GM12878 (cell line): Measurements from ENCODE around the gene LRCH4. TPM values are rescaled to one million over a fixed set of nuclear protein-coding genes. Genes with fewer than 3 reads are reported as not detected.
"Not testable (repeated sequence)": the region's sequence is repeated elsewhere in the genome, so short reads cannot be mapped to it uniquely, and the experiment has no call there.

Experiments used
- ATAC-seq: fragments of 200-7000 bp; cut with Tn5 transposase; 3 replicates; pipeline ENCODE4 v1.9.1; 2020; ENCODE audit warnings: mild to moderate bottlenecking, moderate library complexity
- BruUV-seq: library from RNA; stranded (reverse); fragments of 400-500 nt; replicated peaks from 2 replicates; lab custom pipeline; 2021; lab: Mats Ljungman, UMichigan
- CTCF ChIA-PET: fragments of 300-600 bp; sonication (Branson Sonifier 250); formaldehyde crosslinking; extraction: SDS; loops from one replicate; lab custom pipeline; 2021; ENCODE audit warnings: inconsistent platforms; lab: Yijun Ruan, JAX
- POLR2A ChIA-PET: fragments of 350-600 bp; formaldehyde crosslinking; extraction: SDS; loops from one replicate; lab custom pipeline; 2021; ENCODE audit warnings: inconsistent platforms; lab: Charles Lee
- RAD21 ChIA-PET: fragments of 300-600 bp; sonication (Branson Sonifier 250); formaldehyde crosslinking; loops from one replicate; lab custom pipeline; 2023; ENCODE audit warnings: antibody characterized with exemption; ENCODE audit not compliant: unreplicated experiment; lab: Charles Lee
- SMC1A ChIA-PET: fragments of 300-600 bp; sonication (Branson Sonifier 250); formaldehyde crosslinking; loops from one replicate; lab custom pipeline; 2023; ENCODE audit not compliant: unreplicated experiment, uncharacterized antibody; lab: Charles Lee
- DNase-seq: peaks from one replicate; pipeline ENCODE4 v3.0.0-alpha.2; 2011; ENCODE audit warnings: low read depth, low spot score
- FAIRE-seq: peaks from 3 replicates; lab custom pipeline; 2011; peaks lifted over from hg19 to GRCh38; lab: Jason Lieb, UNC
- H2AFZ ChIP-seq: 2 replicates; pipeline ENCODE4 v1.6.0; 2011; ENCODE audit warnings: low read depth, low read length, control low read depth; ENCODE audit not compliant: control insufficient read depth
- H3K27ac ChIP-seq: 2 replicates; pipeline ENCODE4 v1.5.1; 2011; ENCODE audit warnings: control low read depth; ENCODE audit not compliant: control insufficient read depth, insufficient read depth
- H3K27me3 ChIP-seq, 2 experiments: replicated peaks in 1 of 2; 2 replicates each; pipeline versions ENCODE4 v1.6.0 to v1.6.1; 2011; ENCODE audit warnings: low read length in 1 of 2; ENCODE audit not compliant: control insufficient read depth in 2 of 2, insufficient read depth in 2 of 2
- H3K36me3 ChIP-seq, 2 experiments: 2 replicates each; pipeline ENCODE4 v1.5.1; 2011; ENCODE audit warnings: low read length in 1 of 2; ENCODE audit not compliant: control insufficient read depth in 2 of 2, insufficient read depth in 2 of 2
- H3K4me1 ChIP-seq: 2 replicates; pipeline ENCODE4 v1.6.1; 2011; ENCODE audit warnings: mild to moderate bottlenecking, low read length, moderate library complexity, mixed read lengths; ENCODE audit not compliant: control insufficient read depth, insufficient read depth
- H3K4me2 ChIP-seq: 2 replicates; pipeline ENCODE4 v1.6.0; 2011; ENCODE audit warnings: control low read depth; ENCODE audit not compliant: control insufficient read depth, insufficient read depth
- H3K4me3 ChIP-seq: fragments of 200-600 bp; sonication (generic); 2 replicates; pipeline ENCODE4 v1.5.1; 2016
- H3K79me2 ChIP-seq: 2 replicates; pipeline ENCODE4 v1.6.0; 2011; ENCODE audit warnings: low read length; ENCODE audit not compliant: control insufficient read depth, insufficient read depth
- H3K9ac ChIP-seq: 2 replicates; pipeline ENCODE4 v1.8.0; 2011; ENCODE audit warnings: low read length, control low read depth, mixed read lengths; ENCODE audit not compliant: control insufficient read depth, insufficient read depth
- H3K9me3 ChIP-seq: replicated peaks from 3 replicates; pipeline ENCODE4 v1.5.1; 2011; ENCODE audit warnings: mild to moderate bottlenecking, low read length; ENCODE audit not compliant: control insufficient read depth, insufficient read depth
- H4K20me1 ChIP-seq: 2 replicates; pipeline ENCODE4 v1.6.0; 2011; ENCODE audit not compliant: control insufficient read depth, insufficient read depth
- MLLT1 ChIP-seq: fragments of 450-650 bp; IDR thresholded peaks from 2 replicates; pipeline ENCODE4 v1.6.1; 2016; ENCODE audit warnings: mild to moderate bottlenecking
- WGBS: methylation state at CpG from one replicate; pipeline ENCODE4 v1.1.6; 2016; ENCODE audit warnings: low lambda C conversion rate; ENCODE audit not compliant: insufficient replicate concordance, insufficient coverage; ENCODE audit errors: missing lambda C conversion rate; 5-methylcytosine and 5-hydroxymethylcytosine counted together
- in situ Hi-C: fragments of 300-500 bp; cut with MboI; formaldehyde crosslinking; loops from 9 replicates; pipeline ENCODE4 v1.14.3; 2018; ENCODE audit warnings: mixed read lengths
- intact Hi-C: fragments of 100-400 bp; cut with micrococcal nuclease; formaldehyde crosslinking; loops from one replicate; pipeline ENCODE4 v1.14.2; 2022; ENCODE audit not compliant: unreplicated experiment
- polyA plus RNA-seq, 11 experiments: library from polyadenylated mRNA; depleted of rRNA in 4 of 11; unstranded in 6 of 11; stranded (reverse) in 5 of 11; fragments of >200 nt; fragmentation: Nextera tagmentation in 4 of 11; fragmentation: Illumina TruSeq in 1 of 11; extraction: Ambion mirVana in 4 of 11; extraction: Trizol in 1 of 11; gene quantifications; 1 replicate in 1 of 11; 2 replicates in 10 of 11; pipeline versions ENCODE4 v1.2.1 to v1.2.3, GENCODE V29; 2011 to 2016; ENCODE audit warnings: inconsistent platforms in 2 of 11, missing spikeins in 2 of 11, low read depth in 1 of 11
- total RNA-seq, 4 experiments: library from RNA; depleted of rRNA in 3 of 4; stranded (reverse); fragments of >200 nt in 3 of 4; fragmentation: Illumina TruSeq in 1 of 4; extraction: Trizol in 1 of 4; gene quantifications; 2 replicates each; pipeline versions ENCODE4 v1.2.1 to v1.2.3, GENCODE V29; 2013 to 2021

The LRCH4 gene
- total and polyA plus RNA-seq, 10 of the 15 experiments (the other 5 are each of a cell fraction or from before 2014, with no cell fraction given), result 0.58 to 96.7 (median 28.4) TPM

- FAIRE-seq, H3K9me3 ChIP-seq, H4K20me1 ChIP-seq, ATAC-seq, BruUV-seq, H3K36me3 ChIP-seq, H3K27me3 ChIP-seq, DNase-seq, H2AFZ ChIP-seq, in situ Hi-C loops: not testable (repeated sequence)
- Histone ChIP-seq H3K4me2 (peak overlapping the region; percentile 99), H3K4me3 (peak overlapping the region; percentile 85), H3K9ac (peak overlapping the region; percentile 52), H3K4me1 (peaks cover 37% of the 10 kb centered on the region), H3K79me2 (peaks cover 65% of the 10 kb centered on the region), H3K27ac (peak overlapping the region; percentile 99)
- ChIA-PET RAD21 (interaction anchor here (0.6 to 11.5 kb wide), 6 partner anchors 19 to 402 kb away, joined by 4 to 90 read pairs (median 8); partner anchors contain the start of genes FBXO24, LRCH4 and TSC22D4), CTCF (interaction anchor here (0.6 to 2.6 kb wide), 11 partner anchors 9 to 83 kb away, joined by 3 to 36 read pairs (median 5); partner anchors contain the start of gene FBXO24), SMC1A (interaction anchor here (1.1 to 10.6 kb wide), 7 partner anchors 13 to 64 kb away, joined by 3 to 127 read pairs (median 10); partner anchors contain the start of genes FBXO24 and TSC22D4), POLR2A (interaction anchor here (0.6 to 5.7 kb wide), 4 partner anchors 10 to 62 kb away, joined by 3 to 28 read pairs (median 10); partner anchors contain the start of genes FBXO24, LRCH4 and TSC22D4)
- WGBS, result 58% methylated on average over 7 of the region's 7 CpGs
- intact Hi-C loops, result loop anchor here (10.0 kb wide), 1 partner anchor 177 kb away; no protein-coding TSS in a partner anchor
- TF ChIP-seq MLLT1, result 0 out of 2 replicates have a peak, but pooled peaks have one; percentile 5
These were observed 44.6 kb downstream of the LRCH4 start for GRCh38 chr7:100541309-100541708.
